Measurements from ENCODE around the gene IDH3B. TPM values are rescaled to one million over a fixed set of nuclear protein-coding genes. Genes with fewer than 3 reads are reported as not detected.
A peak's percentile ranks its signal among the peaks of the same experiment; 100 is the strongest.
"Not testable (repeated sequence)": the region's sequence is repeated elsewhere in the genome, so short reads cannot be mapped to it uniquely, and the experiment has no call there.

IDH3B gene
- total and polyA plus RNA-seq, 4 donors: 78.7 to 130 (median 112) TPM

DNA sequence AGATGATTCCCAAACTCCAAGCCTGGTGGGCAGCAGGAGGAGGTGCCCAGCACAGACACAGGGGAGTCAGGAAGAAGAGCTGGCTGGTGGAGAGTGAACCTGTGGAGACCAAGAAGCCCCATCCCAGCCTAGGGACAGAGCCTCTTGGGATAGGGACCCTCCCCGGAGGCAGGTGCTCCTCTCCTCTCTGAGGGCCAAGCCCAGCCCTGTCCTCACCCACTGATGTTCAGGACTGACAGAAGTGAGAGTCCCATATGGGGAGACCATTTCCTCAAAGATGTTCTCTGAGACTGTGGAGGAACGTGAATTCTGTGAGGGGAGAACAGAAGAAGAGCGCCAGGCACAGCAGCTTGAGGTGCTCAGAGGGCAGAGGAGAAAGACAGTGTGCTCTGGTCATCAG is 26.2 kb upstream of the IDH3B start:
- Histone ChIP-seq H3K36me3 (ENCODE audit: control insufficient read depth, insufficient read depth, low read length) (peaks cover 2% of the 10 kb centered on the region), H3K9me3 (ENCODE audit: control insufficient read depth, insufficient read depth, low read length) (no peaks in the 10 kb centered on the region), H3K4me3 (ENCODE audit: low read depth, low read length) (no peak overlapping the region), H3K4me1 (ENCODE audit: control insufficient read depth, insufficient read depth, low read length) (peaks cover 32% of the 10 kb centered on the region), H3K27me3 (ENCODE audit: control insufficient read depth, insufficient read depth, low read length) (peaks cover 24% of the 10 kb centered on the region), H3K27ac (ENCODE audit: low read depth, low read length) (no peak overlapping the region)
- DNase-seq (ENCODE audit: low read depth in 4 of 6, low spot score in 6 of 6): no peak
- WGBS (ENCODE audit: insufficient coverage): 92% methylated on average over 2 of the region's 3 CpGs

DNA sequence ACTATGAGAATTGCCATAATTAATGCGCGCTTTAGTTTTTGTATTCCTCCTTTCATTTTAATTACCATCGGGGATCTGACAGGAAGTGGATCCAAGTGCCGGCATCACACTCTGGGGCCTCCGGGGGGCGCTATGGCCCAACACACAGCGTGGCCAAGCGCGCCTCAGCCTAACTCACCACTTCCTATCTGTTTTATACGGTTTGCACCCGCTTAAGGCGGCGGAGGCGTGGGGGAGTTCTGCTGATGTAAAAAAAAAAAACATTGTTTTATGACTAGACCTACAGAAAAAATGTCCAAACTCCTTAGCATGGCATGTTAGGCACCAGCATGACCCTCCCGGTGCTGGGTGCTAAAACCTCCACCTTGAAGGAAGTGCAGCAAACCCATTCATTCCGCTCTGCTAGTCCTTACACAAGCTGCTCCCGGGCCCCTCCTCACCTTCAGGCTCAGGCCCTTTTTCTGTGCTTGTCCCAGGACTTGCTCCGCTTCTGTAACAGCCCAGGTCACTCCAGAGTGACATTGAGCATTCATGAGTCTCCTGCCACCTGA is 24.1 kb upstream of the IDH3B start:
- H3K4me1 ChIP-seq (ENCODE audit: control insufficient read depth, insufficient read depth, low read length): peaks cover 17% of the 10 kb centered on the region
- peak in 2 of 6 donors; percentile 61 to 65 for DNase-seq (ENCODE audit: low read depth in 4 of 6, low spot score in 6 of 6)
- no peak overlapping the region for H3K4me3 ChIP-seq (ENCODE audit: low read depth, low read length)
- H3K9me3 ChIP-seq (ENCODE audit: control insufficient read depth, insufficient read depth, low read length): no peaks in the 10 kb centered on the region
- no peak overlapping the region for H3K27ac ChIP-seq (ENCODE audit: low read depth, low read length)
- H3K27me3 ChIP-seq (ENCODE audit: control insufficient read depth, insufficient read depth, low read length): peaks cover 17% of the 10 kb centered on the region
- peaks cover 2% of the 10 kb centered on the region for H3K36me3 ChIP-seq (ENCODE audit: control insufficient read depth, insufficient read depth, low read length)
- 22% methylated on average over 7 of the region's 18 CpGs for WGBS (ENCODE audit: insufficient coverage)

DNA sequence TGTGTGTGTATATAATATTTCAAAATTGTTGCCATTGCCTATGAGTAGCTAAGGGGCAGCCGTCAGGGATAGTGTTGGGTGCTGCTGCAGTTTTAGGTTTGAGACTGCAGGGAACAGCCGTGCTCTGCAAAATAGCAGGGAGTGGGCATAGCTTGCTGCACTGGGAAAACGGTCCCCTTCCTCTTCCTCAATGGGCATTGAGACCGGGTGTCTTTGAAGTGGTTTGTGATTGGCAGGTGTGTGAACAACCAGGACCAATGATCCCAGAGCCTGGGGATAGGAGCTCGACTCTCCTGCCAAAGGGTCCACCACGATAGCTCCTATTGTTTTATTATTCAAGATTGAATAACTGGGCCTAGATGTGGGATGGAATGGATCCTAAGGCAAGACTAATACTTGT is 23.5 kb upstream of the IDH3B start:
- H3K4me1 ChIP-seq (ENCODE audit: control insufficient read depth, insufficient read depth, low read length): peaks cover 17% of the 10 kb centered on the region
- H3K36me3 ChIP-seq (ENCODE audit: control insufficient read depth, insufficient read depth, low read length): peaks cover 2% of the 10 kb centered on the region
- H3K27ac ChIP-seq (ENCODE audit: low read depth, low read length): no peak overlapping the region
- no peaks in the 10 kb centered on the region for H3K9me3 ChIP-seq (ENCODE audit: control insufficient read depth, insufficient read depth, low read length)
- peaks cover 17% of the 10 kb centered on the region for H3K27me3 ChIP-seq (ENCODE audit: control insufficient read depth, insufficient read depth, low read length)
- no peak overlapping the region for H3K4me3 ChIP-seq (ENCODE audit: low read depth, low read length)
- WGBS (ENCODE audit: insufficient coverage): 33% methylated on average over 3 of the region's 6 CpGs
- DNase-seq (ENCODE audit: low read depth in 4 of 6, low spot score in 6 of 6): no peak

DNA sequence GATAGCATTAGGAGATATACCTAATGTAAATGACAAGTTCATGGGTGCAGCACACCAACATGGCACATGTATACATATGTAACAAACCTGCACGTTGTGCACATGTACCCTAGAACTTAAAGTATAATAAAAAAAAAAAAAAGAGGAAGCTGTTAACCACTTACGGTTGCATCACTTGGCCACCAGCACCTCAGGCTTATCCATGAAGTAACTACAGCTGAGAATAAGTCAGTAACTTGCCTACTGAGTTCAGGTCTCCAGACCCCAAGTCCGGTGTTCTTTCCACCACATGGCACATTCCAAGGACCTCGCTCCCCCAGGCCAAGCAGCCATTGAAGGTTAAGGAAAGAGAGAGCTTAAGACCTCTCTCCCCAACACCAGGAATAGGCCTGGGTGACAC is 20.8 kb upstream of the IDH3B start:
- DNase-seq (ENCODE audit: low read depth in 4 of 6, low spot score in 6 of 6); H3K36me3 ChIP-seq (ENCODE audit: control insufficient read depth, insufficient read depth, low read length); H3K4me1 ChIP-seq (ENCODE audit: control insufficient read depth, insufficient read depth, low read length); H3K4me3 ChIP-seq (ENCODE audit: low read depth, low read length); H3K27ac ChIP-seq (ENCODE audit: low read depth, low read length); H3K9me3 ChIP-seq (ENCODE audit: control insufficient read depth, insufficient read depth, low read length): not testable (repeated sequence)
- H3K27me3 ChIP-seq (ENCODE audit: control insufficient read depth, insufficient read depth, low read length): peaks cover 17% of the 10 kb centered on the region
- no CpG with 5 or more reads among the region's 4 CpGs for WGBS (ENCODE audit: insufficient coverage)

DNA sequence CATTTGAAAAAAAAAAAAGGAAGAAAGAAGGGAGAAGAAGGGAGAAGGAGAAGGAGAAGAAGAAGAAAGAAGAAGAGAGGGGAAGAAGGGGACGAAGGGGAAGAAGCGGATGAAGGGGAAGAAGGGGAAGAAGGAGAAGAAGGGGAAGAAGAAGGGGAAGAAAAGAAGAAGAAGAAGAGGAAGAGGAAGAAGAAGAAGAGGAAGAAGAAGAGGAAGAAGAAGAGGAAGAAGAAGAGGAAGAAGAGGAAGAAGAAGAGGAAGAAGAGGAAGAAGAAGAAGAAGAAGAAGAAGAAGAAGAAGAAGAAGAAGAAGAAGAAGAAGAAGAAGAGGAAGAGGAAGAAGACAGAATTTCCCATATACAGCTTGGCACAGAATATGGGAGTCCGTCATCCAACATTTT is 18.0 kb upstream of the IDH3B start:
- 56% methylated on average over 2 of the region's 3 CpGs for WGBS (ENCODE audit: insufficient coverage)
- not testable (repeated sequence) for H3K4me3 ChIP-seq (ENCODE audit: low read depth, low read length); H3K36me3 ChIP-seq (ENCODE audit: control insufficient read depth, insufficient read depth, low read length); H3K4me1 ChIP-seq (ENCODE audit: control insufficient read depth, insufficient read depth, low read length); DNase-seq (ENCODE audit: low read depth in 4 of 6, low spot score in 6 of 6); H3K27ac ChIP-seq (ENCODE audit: low read depth, low read length); H3K9me3 ChIP-seq (ENCODE audit: control insufficient read depth, insufficient read depth, low read length)
- H3K27me3 ChIP-seq (ENCODE audit: control insufficient read depth, insufficient read depth, low read length): peaks cover 14% of the 10 kb centered on the region

DNA sequence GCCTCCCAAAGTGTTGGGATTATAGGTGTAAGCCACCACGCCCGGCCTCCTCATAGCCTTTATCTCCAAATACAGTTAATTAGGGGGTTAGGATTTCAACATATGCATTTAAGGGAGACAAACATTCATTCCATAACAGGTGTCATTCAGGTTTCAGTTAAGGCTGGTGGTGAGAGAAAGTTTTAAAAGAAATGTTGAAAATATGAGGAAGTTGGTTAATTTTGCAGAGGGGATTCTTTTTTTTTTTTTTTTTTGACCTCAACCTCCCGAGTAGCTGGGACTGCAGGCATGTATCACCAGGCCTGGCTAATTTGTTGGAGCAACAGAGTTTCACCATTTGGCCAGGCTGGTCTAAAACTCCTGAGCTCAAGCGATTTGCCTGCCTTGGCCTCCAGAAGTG is 16.0 kb upstream of the IDH3B start:
- H3K27ac ChIP-seq (ENCODE audit: low read depth, low read length): no peak overlapping the region
- DNase-seq (ENCODE audit: low read depth in 4 of 6, low spot score in 6 of 6): no peak

DNA sequence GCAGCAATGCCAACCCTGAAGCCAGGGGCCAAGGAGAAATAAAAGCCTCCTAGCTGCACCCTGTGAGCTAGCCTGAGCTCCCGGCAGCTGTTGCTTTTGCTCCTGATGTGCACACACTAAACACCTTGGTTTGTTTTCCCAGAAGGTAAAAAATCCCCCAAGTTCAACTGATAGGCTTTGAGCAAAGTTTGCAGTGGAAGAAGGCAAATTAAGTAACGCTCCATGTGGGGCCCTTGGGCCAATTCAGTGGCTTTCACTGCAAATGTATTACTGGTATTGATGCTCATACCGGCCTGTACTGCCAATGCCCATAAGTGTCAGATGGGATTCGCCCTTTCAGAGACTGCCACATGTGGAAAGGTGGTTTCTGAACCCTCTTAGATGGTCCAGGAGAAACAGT is 9.4 kb upstream of the IDH3B start:
- Histone ChIP-seq H3K27me3 (ENCODE audit: control insufficient read depth, insufficient read depth, low read length) (peaks cover 3% of the 10 kb centered on the region), H3K4me3 (ENCODE audit: low read depth, low read length) (no peak overlapping the region), H3K9me3 (ENCODE audit: control insufficient read depth, insufficient read depth, low read length) (no peaks in the 10 kb centered on the region), H3K4me1 (ENCODE audit: control insufficient read depth, insufficient read depth, low read length) (no peaks in the 10 kb centered on the region), H3K27ac (ENCODE audit: low read depth, low read length) (no peak overlapping the region), H3K36me3 (ENCODE audit: control insufficient read depth, insufficient read depth, low read length) (no peaks in the 10 kb centered on the region)
- DNase-seq (ENCODE audit: low read depth in 4 of 6, low spot score in 6 of 6): no peak
- 96% methylated on average over 3 of the region's 4 CpGs for WGBS (ENCODE audit: insufficient coverage)

More for the DNA sequence above, 16.0 kb upstream of the IDH3B start:
- Histone ChIP-seq H3K4me3 (ENCODE audit: low read depth, low read length) (no peak overlapping the region), H3K4me1 (ENCODE audit: control insufficient read depth, insufficient read depth, low read length) (no peaks in the 10 kb centered on the region), H3K36me3 (ENCODE audit: control insufficient read depth, insufficient read depth, low read length) (no peaks in the 10 kb centered on the region), H3K9me3 (ENCODE audit: control insufficient read depth, insufficient read depth, low read length) (peaks cover 2% of the 10 kb centered on the region), H3K27me3 (ENCODE audit: control insufficient read depth, insufficient read depth, low read length) (peaks cover 3% of the 10 kb centered on the region)
- 84% methylated on average over 2 of the region's 4 CpGs for WGBS (ENCODE audit: insufficient coverage)

DNA sequence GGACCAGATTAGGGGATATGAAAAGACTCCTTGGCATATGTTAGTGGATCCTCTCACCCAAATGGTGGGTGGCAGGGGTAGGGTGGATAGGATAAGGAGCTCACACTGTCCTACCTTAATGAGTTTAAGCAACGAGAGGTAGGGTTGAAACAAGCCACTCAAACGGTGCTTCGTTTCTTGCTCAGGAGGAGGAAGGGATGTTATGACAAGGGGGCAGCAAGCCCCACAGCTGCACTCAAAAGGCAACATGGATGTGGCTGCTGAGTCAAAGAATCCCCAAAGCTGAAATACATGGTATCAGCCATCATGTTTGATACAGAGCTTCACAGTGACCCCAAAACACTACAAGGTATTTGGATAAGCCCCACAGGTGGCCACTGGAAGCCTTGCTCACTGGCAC is 8.4 kb upstream of the IDH3B start:
- Histone ChIP-seq H3K27ac (ENCODE audit: low read depth, low read length) (no peak overlapping the region), H3K9me3 (ENCODE audit: control insufficient read depth, insufficient read depth, low read length) (no peaks in the 10 kb centered on the region), H3K27me3 (ENCODE audit: control insufficient read depth, insufficient read depth, low read length) (peaks cover 3% of the 10 kb centered on the region), H3K4me3 (ENCODE audit: low read depth, low read length) (no peak overlapping the region), H3K4me1 (ENCODE audit: control insufficient read depth, insufficient read depth, low read length) (no peaks in the 10 kb centered on the region), H3K36me3 (ENCODE audit: control insufficient read depth, insufficient read depth, low read length) (no peaks in the 10 kb centered on the region)
- no peak for DNase-seq (ENCODE audit: low read depth in 4 of 6, low spot score in 6 of 6)
- 77% methylated on average over 3 of the region's 3 CpGs for WGBS (ENCODE audit: insufficient coverage)

DNA sequence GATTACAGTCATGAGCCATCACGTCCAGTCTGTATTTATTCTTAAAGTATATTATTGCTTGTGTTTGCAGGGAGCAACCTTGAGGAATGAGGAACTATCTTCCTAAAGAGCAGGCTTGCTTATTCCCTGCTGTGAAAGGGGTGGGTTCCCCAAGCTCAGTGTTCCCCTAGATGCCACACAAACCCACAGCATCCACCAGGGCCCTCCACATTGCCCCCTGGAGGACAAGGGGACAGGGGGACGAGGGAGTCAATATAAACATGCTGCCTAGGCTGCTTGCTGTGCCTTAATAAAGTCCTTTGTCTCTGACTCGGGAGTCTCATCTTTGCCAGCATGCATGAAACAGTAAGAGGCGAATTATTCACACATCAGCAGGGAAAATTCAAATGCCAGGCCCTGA is 8.0 kb upstream of the IDH3B start:
- no peak for DNase-seq (ENCODE audit: low read depth in 4 of 6, low spot score in 6 of 6)
- WGBS (ENCODE audit: insufficient coverage): 15% methylated on average over 2 of the region's 4 CpGs
- no peak overlapping the region for H3K27ac ChIP-seq (ENCODE audit: low read depth, low read length)
- H3K27me3 ChIP-seq (ENCODE audit: control insufficient read depth, insufficient read depth, low read length): no peaks in the 10 kb centered on the region
- no peaks in the 10 kb centered on the region for H3K36me3 ChIP-seq (ENCODE audit: control insufficient read depth, insufficient read depth, low read length)
- H3K4me1 ChIP-seq (ENCODE audit: control insufficient read depth, insufficient read depth, low read length): no peaks in the 10 kb centered on the region
- no peak overlapping the region for H3K4me3 ChIP-seq (ENCODE audit: low read depth, low read length)
- H3K9me3 ChIP-seq (ENCODE audit: control insufficient read depth, insufficient read depth, low read length): no peaks in the 10 kb centered on the region

DNA sequence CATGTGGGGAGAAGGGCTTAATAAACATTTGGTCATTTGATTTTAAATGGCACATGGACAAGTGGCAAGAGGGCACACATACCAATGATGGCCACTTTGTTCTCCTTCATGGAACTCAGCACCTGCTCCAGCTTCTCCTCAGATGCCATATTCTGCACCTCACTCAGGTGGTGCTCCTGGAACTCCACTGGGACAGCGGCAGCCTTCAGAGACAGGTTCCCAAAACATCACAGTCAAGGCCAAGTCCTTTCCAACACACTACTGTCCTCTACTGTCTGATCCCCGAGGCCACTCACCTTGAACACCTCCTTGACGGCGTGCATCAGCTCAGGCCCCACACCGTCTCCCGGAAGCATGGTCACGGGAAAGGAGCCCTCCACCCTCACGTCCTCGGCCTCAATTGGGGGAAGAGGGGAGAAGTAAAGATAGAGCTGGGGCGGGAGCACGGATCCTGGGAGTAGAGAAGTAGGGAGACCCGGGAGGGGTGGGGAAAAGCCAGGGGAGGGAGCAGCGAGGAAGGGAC is 591 bp downstream of the IDH3B start:
- no peak for DNase-seq (ENCODE audit: low read depth in 4 of 6, low spot score in 6 of 6)
- H3K9me3 ChIP-seq (ENCODE audit: control insufficient read depth, insufficient read depth, low read length): no peaks in the 10 kb centered on the region
- H3K27me3 ChIP-seq (ENCODE audit: control insufficient read depth, insufficient read depth, low read length): no peaks in the 10 kb centered on the region
- peaks cover 8% of the 10 kb centered on the region for H3K4me1 ChIP-seq (ENCODE audit: control insufficient read depth, insufficient read depth, low read length)
- peak overlapping the region; percentile 91 for H3K4me3 ChIP-seq (ENCODE audit: low read depth, low read length)
- peaks cover 37% of the 10 kb centered on the region for H3K36me3 ChIP-seq (ENCODE audit: control insufficient read depth, insufficient read depth, low read length)
- WGBS (ENCODE audit: insufficient coverage): 13% methylated on average over 11 of the region's 13 CpGs
- H3K27ac ChIP-seq (ENCODE audit: low read depth, low read length): no peak overlapping the region
